ENCODE measurements around the gene TUBG1. TPM values are rescaled to one million over a fixed set of nuclear protein-coding genes. Genes with fewer than 3 reads are reported as not detected.

TUBG1 gene
- total RNA-seq, 1 experiment from 2014 or later, result 139 TPM

GRCh38 chr17:42590886-42591285, 18.6 kb upstream of the TUBG1 start:
- Histone ChIP-seq H3K4me1 (ENCODE audit: control insufficient read depth in 1 of 2, insufficient read depth in 2 of 2, low read length in 2 of 2) (no peaks in the 10 kb centered on the region), H3K9me3 (ENCODE audit: control insufficient read depth in 1 of 2, insufficient read depth in 1 of 2, low read depth in 1 of 2, low read length in 2 of 2) (no peaks in the 10 kb centered on the region), H3K4me3 (replicated peaks in 1 of 2; ENCODE audit: low read depth in 1 of 2, low read length in 2 of 2) (no peak overlapping the region), H3K36me3 (ENCODE audit: control insufficient read depth in 1 of 2, insufficient read depth in 2 of 2, low read length in 2 of 2) (peaks cover 0 to 16% of the 10 kb centered on the region in 2 experiments; a peak in 2 of 4 replicates), H3K9me2 (ENCODE audit: insufficient read depth) (no peaks in the 10 kb centered on the region), H4K20me1 (ENCODE audit: insufficient read depth) (no peaks in the 10 kb centered on the region), H3K9ac (ENCODE audit: low read length) (no peak overlapping the region), H3K27me3 (ENCODE audit: insufficient read depth, low read length) (no peaks in the 10 kb centered on the region), H3K79me2 (ENCODE audit: insufficient read depth, low read length) (no peaks in the 10 kb centered on the region; the same call in none of the 2 replicates), H3K27ac (ENCODE audit: low read depth, low read length) (no peak overlapping the region), H2AFZ (ENCODE audit: low read depth, low read length, poor library complexity, severe bottlenecking) (no peak overlapping the region), H3K4me2 (ENCODE audit: low read length) (no peak overlapping the region)
- TF ChIP-seq ZNF274 (IDR thresholded peaks at IDR 0.05; ENCODE audit: low read depth, low read length) (no peak), EGR1 (IDR thresholded peaks at IDR 0.05; ENCODE audit: low read depth) (no peak), EZH2 (IDR thresholded peaks at IDR 0.05) (no peak), YY1 (IDR thresholded peaks at IDR 0.05; ENCODE audit: extremely low read depth, insufficient replicate concordance, low read depth, low read length) (no peak), POLR2A (IDR thresholded peaks at IDR 0.05; ENCODE audit: borderline replicate concordance, extremely low read depth, insufficient read depth, insufficient read length) (no peak), ATF3 (IDR thresholded peaks at IDR 0.05) (no peak), JUND (IDR thresholded peaks at IDR 0.05) (no peak), SIN3A (IDR thresholded peaks at IDR 0.05; ENCODE audit: low read depth) (no peak), FOSL1 (IDR thresholded peaks at IDR 0.05; ENCODE audit: low read depth) (no peak)
- ATAC-seq, result no peak
- DNase-seq (ENCODE audit: low read depth, low spot score), result no peak
- ChIA-PET POLR2A (no interaction called here), CTCF (interaction anchor here (0.9 kb wide), 1 partner anchor 88 kb away, joined by 3 read pairs; no protein-coding TSS in a partner anchor), RAD21 (ENCODE audit: low non-redundant PET in 1 of 2, low total read pairs in 2 of 2, uncharacterized antibody in 2 of 2, unreplicated experiment in 2 of 2) (no interaction called here)
- intact Hi-C loops (cut with micrococcal nuclease), result no loop called here
- BruUV-seq (replicated peaks), result no TSS peak

GRCh38 chr17:42591411-42591810, 18.1 kb upstream of the TUBG1 start:
- Histone ChIP-seq H3K9me2 (ENCODE audit: insufficient read depth) (no peaks in the 10 kb centered on the region), H3K27me3 (ENCODE audit: insufficient read depth, low read length) (no peaks in the 10 kb centered on the region), H3K79me2 (ENCODE audit: insufficient read depth, low read length) (no peaks in the 10 kb centered on the region; the same call in none of the 2 replicates), H3K4me2 (ENCODE audit: low read length) (no peak overlapping the region), H3K9me3 (ENCODE audit: control insufficient read depth in 1 of 2, insufficient read depth in 1 of 2, low read depth in 1 of 2, low read length in 2 of 2) (no peaks in the 10 kb centered on the region), H2AFZ (ENCODE audit: low read depth, low read length, poor library complexity, severe bottlenecking) (no peak overlapping the region), H3K4me3 (replicated peaks in 1 of 2; ENCODE audit: low read depth in 1 of 2, low read length in 2 of 2) (no peak overlapping the region), H4K20me1 (ENCODE audit: insufficient read depth) (no peaks in the 10 kb centered on the region), H3K27ac (ENCODE audit: low read depth, low read length) (no peak overlapping the region), H3K4me1 (ENCODE audit: control insufficient read depth in 1 of 2, insufficient read depth in 2 of 2, low read length in 2 of 2) (no peaks in the 10 kb centered on the region), H3K36me3 (ENCODE audit: control insufficient read depth in 1 of 2, insufficient read depth in 2 of 2, low read length in 2 of 2) (peaks cover 0 to 13% of the 10 kb centered on the region in 2 experiments; a peak in 2 of 4 replicates), H3K9ac (ENCODE audit: low read length) (no peak overlapping the region)
- ATAC-seq (no peak), DNase-seq (ENCODE audit: low read depth, low spot score) (no peak)
- ChIA-PET POLR2A (no interaction called here), RAD21 (ENCODE audit: low non-redundant PET in 1 of 2, low total read pairs in 2 of 2, uncharacterized antibody in 2 of 2, unreplicated experiment in 2 of 2) (no interaction called here), CTCF (interaction anchor here (0.9 to 1.1 kb wide), 2 partner anchors 13 to 88 kb away, joined by 3 to 4 read pairs; no protein-coding TSS in a partner anchor)
- intact Hi-C loops (cut with micrococcal nuclease), result no loop called here
- BruUV-seq (replicated peaks), result no TSS peak
- no peak for TF ChIP-seq ELF1 (IDR thresholded peaks at IDR 0.05; ENCODE audit: borderline replicate concordance, low read depth)
- no peak for TF ChIP-seq SIN3A (IDR thresholded peaks at IDR 0.05; ENCODE audit: low read depth)
- no peak for TF ChIP-seq SP1 (IDR thresholded peaks at IDR 0.05; ENCODE audit: low read depth)
- no peak for TF ChIP-seq ATF3 (IDR thresholded peaks at IDR 0.05)
- TF ChIP-seq POLR2AphosphoS5 (IDR thresholded peaks at IDR 0.05; ENCODE audit: low read depth, low read length), result no peak
- no peak for TF ChIP-seq CBX3 (IDR thresholded peaks at IDR 0.05; ENCODE audit: low read depth)
- no peak for TF ChIP-seq REST (IDR thresholded peaks at IDR 0.05; ENCODE audit: low read depth)
- TF ChIP-seq EZH2phosphoT487 (IDR thresholded peaks at IDR 0.05; ENCODE audit: borderline replicate concordance), result no peak
